Astrocyte (in vitro differentiated cells and primary cell): ENCODE measurements around the gene PCDHGB6.

Experiments
- CTCF ChIP-seq: IDR thresholded peaks from 2 replicates; pipeline ENCODE4 v1.5.1; 2011; ENCODE audit warnings: low read depth, mild to moderate bottlenecking, inconsistent platforms, low read length, moderate library complexity; ENCODE audit not compliant: insufficient read depth
- EZH2 ChIP-seq: IDR thresholded peaks from 2 replicates; pipeline ENCODE4 v1.6.1; 2012; ENCODE audit warnings: mild to moderate bottlenecking, low read length, inconsistent platforms; ENCODE audit not compliant: insufficient read depth

- no peak for TF ChIP-seq CTCF
- TF ChIP-seq EZH2: no peak
These were observed 4.4 kb upstream of the PCDHGB6 start for GRCh38 chr5:141403387-141403786.
